Measurements from ENCODE around the gene EXD2.
"Not testable (repeated sequence)": the region's sequence is repeated elsewhere in the genome, so short reads cannot be mapped to it uniquely, and the experiment has no call there.

Gene EXD2

GRCh38 chr14:69193721-69194120 is 2.4 kb downstream of the EXD2 start:
- Histone ChIP-seq H3K36me3 (ENCODE audit: control insufficient read depth, insufficient read depth, low read length) (no peaks in the 10 kb centered on the region), H3K4me1 (ENCODE audit: control insufficient read depth, insufficient read depth, low read length) (peaks cover 5% of the 10 kb centered on the region), H3K27ac (ENCODE audit: insufficient read depth, low read depth, low read length, poor library complexity, severe bottlenecking) (no peak overlapping the region), H3K4me3 (ENCODE audit: insufficient read depth, low read depth, low read length) (no peak overlapping the region), H3K27me3 (ENCODE audit: control insufficient read depth, insufficient read depth, low read length, poor library complexity, severe bottlenecking) (no peaks in the 10 kb centered on the region), H3K9me3 (ENCODE audit: control insufficient read depth, low read length) (no peaks in the 10 kb centered on the region)
- WGBS, 2 experiments: 90 to 95% methylated on average over 3 to 5 of the region's 5 CpGs

- H3K4me1 ChIP-seq (ENCODE audit: control insufficient read depth, insufficient read depth, low read length): no peaks in the 10 kb centered on the region
- H3K27ac ChIP-seq (ENCODE audit: insufficient read depth, low read depth, low read length, poor library complexity, severe bottlenecking): no peak overlapping the region
- no peaks in the 10 kb centered on the region for H3K9me3 ChIP-seq (ENCODE audit: control insufficient read depth, low read length)
- no peak overlapping the region for H3K4me3 ChIP-seq (ENCODE audit: insufficient read depth, low read depth, low read length)
- H3K27me3 ChIP-seq (ENCODE audit: control insufficient read depth, insufficient read depth, low read length, poor library complexity, severe bottlenecking): no peaks in the 10 kb centered on the region
- 95 to 96% methylated on average over 9 of the region's 10 CpGs for WGBS, 2 experiments
- H3K36me3 ChIP-seq (ENCODE audit: control insufficient read depth, insufficient read depth, low read length): no peaks in the 10 kb centered on the region
These were observed 8.5 kb downstream of the EXD2 start for GRCh38 chr14:69199786-69200185.

- Histone ChIP-seq H3K9me3 (ENCODE audit: control insufficient read depth, low read length) (no peaks in the 10 kb centered on the region), H3K4me1 (ENCODE audit: control insufficient read depth, insufficient read depth, low read length) (no peaks in the 10 kb centered on the region), H3K27ac (ENCODE audit: insufficient read depth, low read depth, low read length, poor library complexity, severe bottlenecking) (no peak overlapping the region), H3K4me3 (ENCODE audit: insufficient read depth, low read depth, low read length) (no peak overlapping the region), H3K27me3 (ENCODE audit: control insufficient read depth, insufficient read depth, low read length, poor library complexity, severe bottlenecking) (no peaks in the 10 kb centered on the region), H3K36me3 (ENCODE audit: control insufficient read depth, insufficient read depth, low read length) (no peaks in the 10 kb centered on the region)
These were observed 13.5 kb downstream of the EXD2 start for GRCh38 chr14:69204753-69205152.

GRCh38 chr14:69207435-69208041 is 16.2 kb downstream of the EXD2 start:
- H3K4me1 ChIP-seq (ENCODE audit: control insufficient read depth, insufficient read depth, low read length): no peaks in the 10 kb centered on the region
- H3K9me3 ChIP-seq (ENCODE audit: control insufficient read depth, low read length): no peaks in the 10 kb centered on the region
- H3K4me3 ChIP-seq (ENCODE audit: insufficient read depth, low read depth, low read length): no peak overlapping the region
- no peaks in the 10 kb centered on the region for H3K27me3 ChIP-seq (ENCODE audit: control insufficient read depth, insufficient read depth, low read length, poor library complexity, severe bottlenecking)
- 93 to 95% methylated on average over 4 of the region's 7 CpGs for WGBS, 2 experiments
- no peaks in the 10 kb centered on the region for H3K36me3 ChIP-seq (ENCODE audit: control insufficient read depth, insufficient read depth, low read length)
- no peak overlapping the region for H3K27ac ChIP-seq (ENCODE audit: insufficient read depth, low read depth, low read length, poor library complexity, severe bottlenecking)

- no peak overlapping the region for H3K27ac ChIP-seq (ENCODE audit: insufficient read depth, low read depth, low read length, poor library complexity, severe bottlenecking)
- 93 to 96% methylated on average over 5 of the region's 5 CpGs for WGBS, 2 experiments
- H3K9me3 ChIP-seq (ENCODE audit: control insufficient read depth, low read length): no peaks in the 10 kb centered on the region
- H3K36me3 ChIP-seq (ENCODE audit: control insufficient read depth, insufficient read depth, low read length): no peaks in the 10 kb centered on the region
- H3K27me3 ChIP-seq (ENCODE audit: control insufficient read depth, insufficient read depth, low read length, poor library complexity, severe bottlenecking): no peaks in the 10 kb centered on the region
- H3K4me3 ChIP-seq (ENCODE audit: insufficient read depth, low read depth, low read length): no peak overlapping the region
- no peaks in the 10 kb centered on the region for H3K4me1 ChIP-seq (ENCODE audit: control insufficient read depth, insufficient read depth, low read length)
These were observed 17.4 kb downstream of the EXD2 start for GRCh38 chr14:69208666-69209065.

GRCh38 chr14:69214393-69214792 is 23.1 kb downstream of the EXD2 start:
- Histone ChIP-seq H3K4me3 (ENCODE audit: insufficient read depth, low read depth, low read length) (no peak overlapping the region), H3K27me3 (ENCODE audit: control insufficient read depth, insufficient read depth, low read length, poor library complexity, severe bottlenecking) (no peaks in the 10 kb centered on the region), H3K36me3 (ENCODE audit: control insufficient read depth, insufficient read depth, low read length) (no peaks in the 10 kb centered on the region), H3K4me1 (ENCODE audit: control insufficient read depth, insufficient read depth, low read length) (no peaks in the 10 kb centered on the region), H3K9me3 (ENCODE audit: control insufficient read depth, low read length) (no peaks in the 10 kb centered on the region), H3K27ac (ENCODE audit: insufficient read depth, low read depth, low read length, poor library complexity, severe bottlenecking) (no peak overlapping the region)
- 86 to 97% methylated on average over 1 to 2 of the region's 2 CpGs for WGBS, 2 experiments

- H3K27me3 ChIP-seq (ENCODE audit: control insufficient read depth, insufficient read depth, low read length, poor library complexity, severe bottlenecking); H3K4me1 ChIP-seq (ENCODE audit: control insufficient read depth, insufficient read depth, low read length): not testable (repeated sequence)
These were observed 26.4 kb downstream of the EXD2 start for GRCh38 chr14:69217663-69218062.

GRCh38 chr14:69224946-69225345 is 33.6 kb downstream of the EXD2 start:
- Histone ChIP-seq H3K4me1 (ENCODE audit: control insufficient read depth, insufficient read depth, low read length) (no peaks in the 10 kb centered on the region), H3K9me3 (ENCODE audit: control insufficient read depth, low read length) (no peaks in the 10 kb centered on the region), H3K27ac (ENCODE audit: insufficient read depth, low read depth, low read length, poor library complexity, severe bottlenecking) (no peak overlapping the region), H3K27me3 (ENCODE audit: control insufficient read depth, insufficient read depth, low read length, poor library complexity, severe bottlenecking) (no peaks in the 10 kb centered on the region), H3K4me3 (ENCODE audit: insufficient read depth, low read depth, low read length) (no peak overlapping the region), H3K36me3 (ENCODE audit: control insufficient read depth, insufficient read depth, low read length) (no peaks in the 10 kb centered on the region)
- 93 to 95% methylated on average over 4 of the region's 4 CpGs for WGBS, 2 experiments

More at GRCh38 chr14:69217663-69218062, 26.4 kb downstream of the EXD2 start:
- not testable (repeated sequence) for H3K36me3 ChIP-seq (ENCODE audit: control insufficient read depth, insufficient read depth, low read length); H3K27ac ChIP-seq (ENCODE audit: insufficient read depth, low read depth, low read length, poor library complexity, severe bottlenecking); H3K9me3 ChIP-seq (ENCODE audit: control insufficient read depth, low read length); H3K4me3 ChIP-seq (ENCODE audit: insufficient read depth, low read depth, low read length)
- 100% methylated on average over 1 of the region's 3 CpGs; no CpG with 5 or more reads in 1 of the 2 experiments for WGBS, 2 experiments

- H3K27me3 ChIP-seq (ENCODE audit: control insufficient read depth, insufficient read depth, low read length, poor library complexity, severe bottlenecking): no peaks in the 10 kb centered on the region
- H3K27ac ChIP-seq (ENCODE audit: insufficient read depth, low read depth, low read length, poor library complexity, severe bottlenecking): no peak overlapping the region
- H3K4me1 ChIP-seq (ENCODE audit: control insufficient read depth, insufficient read depth, low read length): no peaks in the 10 kb centered on the region
- 88 to 92% methylated on average over 9 of the region's 9 CpGs for WGBS, 2 experiments
- no peaks in the 10 kb centered on the region for H3K36me3 ChIP-seq (ENCODE audit: control insufficient read depth, insufficient read depth, low read length)
- no peak overlapping the region for H3K4me3 ChIP-seq (ENCODE audit: insufficient read depth, low read depth, low read length)
- H3K9me3 ChIP-seq (ENCODE audit: control insufficient read depth, low read length): no peaks in the 10 kb centered on the region
These were observed 34.9 kb downstream of the EXD2 start for GRCh38 chr14:69226178-69226577.

- Histone ChIP-seq H3K4me1 (ENCODE audit: control insufficient read depth, insufficient read depth, low read length) (no peaks in the 10 kb centered on the region), H3K9me3 (ENCODE audit: control insufficient read depth, low read length) (no peaks in the 10 kb centered on the region), H3K27ac (ENCODE audit: insufficient read depth, low read depth, low read length, poor library complexity, severe bottlenecking) (no peak overlapping the region), H3K27me3 (ENCODE audit: control insufficient read depth, insufficient read depth, low read length, poor library complexity, severe bottlenecking) (no peaks in the 10 kb centered on the region), H3K4me3 (ENCODE audit: insufficient read depth, low read depth, low read length) (no peak overlapping the region), H3K36me3 (ENCODE audit: control insufficient read depth, insufficient read depth, low read length) (no peaks in the 10 kb centered on the region)
- 98 to 100% methylated on average over 2 of the region's 2 CpGs for WGBS, 2 experiments
These were observed 35.4 kb downstream of the EXD2 start for GRCh38 chr14:69226736-69227135.

- Histone ChIP-seq H3K27ac (ENCODE audit: insufficient read depth, low read depth, low read length, poor library complexity, severe bottlenecking) (no peak overlapping the region), H3K36me3 (ENCODE audit: control insufficient read depth, insufficient read depth, low read length) (peaks cover 7% of the 10 kb centered on the region), H3K9me3 (ENCODE audit: control insufficient read depth, low read length) (no peaks in the 10 kb centered on the region), H3K4me1 (ENCODE audit: control insufficient read depth, insufficient read depth, low read length) (no peaks in the 10 kb centered on the region), H3K4me3 (ENCODE audit: insufficient read depth, low read depth, low read length) (no peak overlapping the region), H3K27me3 (ENCODE audit: control insufficient read depth, insufficient read depth, low read length, poor library complexity, severe bottlenecking) (no peaks in the 10 kb centered on the region)
- WGBS, 2 experiments: 86 to 96% methylated on average over 2 of the region's 2 CpGs
These were observed 40.2 kb downstream of the EXD2 start for GRCh38 chr14:69231486-69231885.
